AG10803 (cell line): ENCODE measurements around the gene RPL37A.
A peak's percentile ranks its signal among the peaks of the same experiment; 100 is the strongest.

Experiments
- DNase-seq: peaks from one replicate; pipeline ENCODE4 v3.0.0; 2010; ENCODE audit warnings: low read depth
- H3K4me3 ChIP-seq: 2 replicates; pipeline ENCODE4 v1.5.1; 2011; ENCODE audit warnings: mild to moderate bottlenecking, low read length, control low read depth
- TF ChIP-seq, protein P1 (sequence below): conservative IDR thresholded peaks from 2 replicates; pipeline ENCODE4 v1.5.1; 2011; ENCODE audit warnings: mild to moderate bottlenecking, low read length, control low read depth, inconsistent platforms

The RPL37A gene

DNA sequence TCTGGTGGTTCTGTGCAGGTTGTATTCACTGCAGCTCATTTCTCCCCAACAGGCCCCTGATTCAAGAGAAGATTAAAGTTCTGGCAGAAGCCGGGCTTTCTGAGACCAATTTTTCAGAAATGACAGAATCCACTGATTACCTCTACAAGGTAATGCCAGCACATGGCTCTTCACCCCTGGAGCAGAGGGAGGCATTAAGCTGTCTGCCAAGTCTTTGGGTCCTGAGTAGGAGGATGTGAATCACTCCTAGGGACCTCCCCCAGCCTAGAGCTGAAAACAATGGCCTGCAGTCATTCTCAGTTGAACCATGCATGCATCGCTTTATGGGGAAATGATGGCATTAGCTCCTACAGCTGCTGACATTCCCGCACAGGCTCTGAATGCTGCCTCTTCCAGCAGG, 20.5 kb upstream of the RPL37A start:
- TF ChIP-seq, protein P1, sequence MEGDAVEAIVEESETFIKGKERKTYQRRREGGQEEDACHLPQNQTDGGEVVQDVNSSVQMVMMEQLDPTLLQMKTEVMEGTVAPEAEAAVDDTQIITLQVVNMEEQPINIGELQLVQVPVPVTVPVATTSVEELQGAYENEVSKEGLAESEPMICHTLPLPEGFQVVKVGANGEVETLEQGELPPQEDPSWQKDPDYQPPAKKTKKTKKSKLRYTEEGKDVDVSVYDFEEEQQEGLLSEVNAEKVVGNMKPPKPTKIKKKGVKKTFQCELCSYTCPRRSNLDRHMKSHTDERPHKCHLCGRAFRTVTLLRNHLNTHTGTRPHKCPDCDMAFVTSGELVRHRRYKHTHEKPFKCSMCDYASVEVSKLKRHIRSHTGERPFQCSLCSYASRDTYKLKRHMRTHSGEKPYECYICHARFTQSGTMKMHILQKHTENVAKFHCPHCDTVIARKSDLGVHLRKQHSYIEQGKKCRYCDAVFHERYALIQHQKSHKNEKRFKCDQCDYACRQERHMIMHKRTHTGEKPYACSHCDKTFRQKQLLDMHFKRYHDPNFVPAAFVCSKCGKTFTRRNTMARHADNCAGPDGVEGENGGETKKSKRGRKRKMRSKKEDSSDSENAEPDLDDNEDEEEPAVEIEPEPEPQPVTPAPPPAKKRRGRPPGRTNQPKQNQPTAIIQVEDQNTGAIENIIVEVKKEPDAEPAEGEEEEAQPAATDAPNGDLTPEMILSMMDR, result no peak
- DNase-seq, result peak; percentile 43
- H3K4me3 ChIP-seq, result no peak overlapping the region

DNA sequence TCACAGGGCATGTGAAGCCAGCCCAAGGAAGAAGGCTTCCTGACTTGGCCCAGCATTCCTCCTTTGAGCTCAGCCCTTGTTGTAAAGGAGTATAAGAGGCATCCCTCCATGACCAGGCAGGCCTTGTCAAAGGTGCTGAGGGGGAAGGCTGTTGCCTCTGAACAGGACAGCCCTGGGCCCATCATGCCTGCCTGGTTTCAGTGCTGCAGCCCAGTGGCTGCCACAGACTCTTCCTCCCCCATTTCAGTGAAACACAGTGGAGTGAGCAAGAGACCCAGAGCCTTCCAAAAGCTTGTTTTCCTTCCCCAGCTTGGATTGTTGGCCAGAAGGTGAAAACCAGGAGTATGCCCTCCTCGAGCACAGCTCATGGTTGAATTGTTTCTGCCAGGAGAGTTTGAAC, 19.9 kb upstream of the RPL37A start:
- TF ChIP-seq, protein P1, result no peak
- H3K4me3 ChIP-seq, result no peak overlapping the region
- DNase-seq, result no peak

DNA sequence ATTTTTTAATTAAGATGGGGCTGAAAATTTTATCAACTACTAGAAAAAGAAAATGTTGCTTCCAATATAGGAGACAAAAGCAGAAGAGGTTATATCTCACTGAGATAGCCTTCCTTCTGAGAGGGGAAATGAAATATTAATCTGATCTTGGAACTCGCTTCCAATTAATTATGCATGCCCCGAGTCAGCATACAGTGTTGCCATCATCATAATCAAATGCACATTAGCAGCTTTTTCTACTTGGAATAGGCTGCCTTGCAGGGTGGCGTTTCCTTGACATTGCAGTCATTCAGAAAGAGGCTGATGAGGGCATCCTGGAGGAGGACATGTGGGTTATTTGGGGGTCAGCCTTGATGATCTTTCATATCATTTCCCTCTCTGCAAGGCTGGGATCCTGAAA, 18.4 kb upstream of the RPL37A start:
- no peak for DNase-seq
- TF ChIP-seq, protein P1, result no peak
- H3K4me3 ChIP-seq, result no peak overlapping the region

DNA sequence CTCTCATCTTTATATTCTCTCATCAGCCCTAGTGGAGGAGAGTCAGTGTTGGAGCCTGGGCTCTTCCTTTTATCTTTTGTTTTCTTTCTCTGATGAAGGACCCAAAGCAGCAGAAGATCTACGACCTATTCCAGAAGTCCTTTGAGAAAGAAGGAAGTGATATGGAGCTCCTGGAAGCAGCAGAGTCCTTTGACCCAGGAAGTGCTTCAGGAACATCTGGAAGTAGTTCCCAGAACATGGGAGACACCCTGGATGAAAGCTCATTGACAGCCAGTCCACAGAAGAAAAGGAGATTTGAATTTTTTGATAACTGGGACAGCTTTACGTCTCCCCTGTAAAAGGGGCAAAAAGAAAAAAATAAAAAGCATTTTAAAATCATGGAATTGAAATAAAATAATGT, 16.0 kb upstream of the RPL37A start:
- H3K4me3 ChIP-seq, result no peak overlapping the region
- DNase-seq, result no peak
- TF ChIP-seq, protein P1, result no peak

DNA sequence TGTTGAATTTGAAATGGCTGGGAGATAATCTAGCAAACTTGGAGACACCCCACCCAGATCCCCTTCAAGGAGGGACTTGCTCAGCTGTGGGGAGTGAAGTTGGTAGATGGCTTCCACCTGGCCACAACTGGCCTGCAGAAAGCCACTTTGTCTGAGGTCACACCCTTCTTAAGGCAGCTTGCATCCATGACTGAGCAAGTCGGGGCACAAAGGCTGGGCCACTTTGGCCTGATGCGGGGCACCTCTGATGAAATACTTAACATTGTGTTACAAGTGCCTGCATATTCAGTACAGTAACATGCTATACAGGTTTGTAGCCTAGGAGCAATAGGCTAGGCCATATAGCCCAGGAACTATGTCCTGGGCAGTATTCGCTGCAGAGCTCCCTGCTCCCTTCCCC, 13.4 kb upstream of the RPL37A start:
- H3K4me3 ChIP-seq, result no peak overlapping the region
- TF ChIP-seq, protein P1, result no peak

DNA sequence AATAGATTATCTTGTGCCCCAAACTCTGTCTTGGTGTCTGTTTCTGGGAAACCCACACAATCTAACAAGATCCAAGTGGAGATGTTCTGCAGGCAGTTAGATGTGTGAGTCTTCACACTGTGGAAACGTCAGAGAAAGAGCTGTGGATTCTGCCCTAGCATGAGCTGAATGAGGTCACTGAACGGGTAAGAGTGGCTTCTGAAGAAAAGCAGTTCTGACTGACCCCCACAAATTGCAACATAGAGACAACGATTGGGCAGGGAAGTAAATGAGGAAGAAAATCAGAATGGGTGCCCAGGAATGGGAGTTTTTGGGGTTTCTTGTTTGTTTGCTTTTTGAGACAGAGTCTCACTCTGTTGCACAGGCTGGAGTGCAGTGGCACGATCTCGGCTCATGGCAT, 12.9 kb upstream of the RPL37A start:
- no peak for DNase-seq
- TF ChIP-seq, protein P1, result no peak

More for the DNA sequence above, 13.4 kb upstream of the RPL37A start:
- DNase-seq, result no peak

DNA sequence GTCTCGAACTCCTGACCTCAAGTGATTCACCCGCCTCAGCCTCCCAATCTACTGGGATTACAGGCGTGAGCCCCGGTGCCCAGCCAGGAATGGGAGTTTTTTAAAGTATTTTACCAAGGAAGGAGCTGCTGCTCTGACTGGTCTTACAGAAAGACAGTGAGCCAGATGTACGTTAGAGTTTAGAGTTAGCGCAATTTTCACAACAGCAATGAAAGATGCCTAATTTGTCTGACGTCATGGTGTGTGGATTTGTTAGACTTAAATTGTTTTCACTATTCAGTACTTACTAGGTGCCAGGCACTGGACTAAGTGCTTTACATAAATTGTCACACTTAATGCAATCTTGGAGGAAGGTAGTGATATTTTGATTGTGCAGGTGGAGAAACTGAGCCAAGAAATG, 12.4 kb upstream of the RPL37A start:
- no peak overlapping the region for H3K4me3 ChIP-seq
- TF ChIP-seq, protein P1, result no peak
- DNase-seq, result no peak

More for the DNA sequence above, 12.9 kb upstream of the RPL37A start:
- no peak overlapping the region for H3K4me3 ChIP-seq
